CD8-positive, alpha-beta memory T cell (primary cell): ENCODE measurements around the gene PLEKHF1. TPM values are rescaled to one million over a fixed set of nuclear protein-coding genes. Genes with fewer than 3 reads are reported as not detected.

ENCODE experiments used
- polyA plus RNA-seq: library from polyadenylated mRNA; unstranded; fragments of 300-500 nt; fragmentation: Illumina TruSeq; gene quantifications from one replicate; pipeline ENCODE4 v1.2.3, GENCODE V29; 2021
- total RNA-seq, 2 experiments: library from RNA; stranded (reverse); gene quantifications; one replicate each; pipeline ENCODE4 v1.2.3, GENCODE V29; 2021

The PLEKHF1 gene
- total and polyA plus RNA-seq, 3 experiments from 2014 or later, result 21.3 to 57.7 (median 23.0) TPM

Other genes starting within 250 kb of the PLEKHF1 start
- not detected for gene VSTM2B, start 139.5 kb upstream of the PLEKHF1 start, total RNA-seq
- gene VSTM2B, start 139.5 kb upstream of the PLEKHF1 start, polyA plus RNA-seq, result not detected
- gene POP4, start 59.2 kb upstream of the PLEKHF1 start, total RNA-seq, result 100 to 1,000 TPM; 150 to 156 TPM
- 145 TPM for gene POP4, start 59.2 kb upstream of the PLEKHF1 start, polyA plus RNA-seq
- gene C19orf12, start 49.8 kb downstream of the PLEKHF1 start, total RNA-seq, result 10 to 100 TPM; 32.3 to 35.3 TPM
- 33.0 TPM for gene C19orf12, start 49.8 kb downstream of the PLEKHF1 start, polyA plus RNA-seq
- gene CCNE1, start 146.5 kb downstream of the PLEKHF1 start, total RNA-seq, result 10 to 100 TPM; 30.3 to 33.9 TPM
- gene CCNE1, start 146.5 kb downstream of the PLEKHF1 start, polyA plus RNA-seq, result 1.3 TPM